HG03520 (cell line): Measurements from ENCODE around the gene MINDY1.

Source experiments
- ATAC-seq: cut with Tn5 transposase; IDR thresholded peaks from one replicate; pipeline ENCODE4 v1.9.1; 2021; ENCODE audit warnings: mild to moderate bottlenecking, moderate library complexity; ENCODE audit not compliant: unreplicated experiment

Gene MINDY1

DNA sequence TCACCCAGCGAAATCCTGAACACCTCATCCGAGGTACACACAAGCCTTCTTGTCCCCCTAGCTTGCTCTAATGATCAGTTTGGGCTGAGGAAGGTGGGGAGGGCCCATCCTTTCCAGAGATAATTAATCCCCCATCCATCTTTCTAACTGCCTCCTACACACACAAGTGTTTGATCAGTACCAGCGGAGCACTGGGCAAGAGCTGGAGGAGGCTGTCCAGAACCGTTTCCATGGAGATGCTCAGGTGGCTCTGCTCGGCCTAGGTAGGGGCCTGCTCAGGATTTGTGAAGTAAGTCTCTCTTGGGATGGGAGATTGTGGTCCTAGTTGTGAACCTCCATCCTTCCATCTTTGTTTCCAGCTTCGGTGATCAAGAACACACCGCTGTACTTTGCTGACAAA lies 18.8 kb downstream of the MINDY1 start:
- ATAC-seq: no peak

DNA sequence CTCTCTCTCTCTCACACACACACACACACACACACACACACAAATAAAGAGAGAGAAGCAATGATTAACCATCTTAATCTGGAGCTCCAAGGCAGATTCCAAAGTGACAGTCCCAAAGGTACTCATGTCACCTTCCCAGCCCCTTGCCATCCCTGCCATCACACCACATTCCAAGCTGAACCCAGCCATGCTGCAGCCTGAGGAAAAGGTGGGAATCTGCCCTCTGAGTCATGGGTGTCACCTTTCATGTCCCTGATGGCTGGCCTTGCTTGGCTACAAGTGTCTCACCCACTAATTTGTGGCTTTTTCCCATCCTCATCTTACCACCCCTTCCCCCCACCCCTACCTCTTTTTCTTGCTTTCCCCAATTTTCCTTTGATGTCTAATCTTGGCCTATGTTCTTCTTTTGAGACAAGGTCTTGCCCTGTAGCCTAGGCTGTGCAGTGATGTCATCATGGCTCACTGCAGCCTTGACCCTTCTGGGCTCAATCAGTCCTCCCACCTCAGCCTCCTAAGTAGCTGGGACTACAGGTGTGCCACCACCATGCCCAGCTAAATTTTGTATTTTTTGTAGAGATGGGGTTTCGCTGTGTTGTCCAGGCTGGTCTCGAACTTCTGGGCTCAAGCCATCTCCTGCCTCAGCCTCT lies 21.4 kb downstream of the MINDY1 start:
- no peak for ATAC-seq

DNA sequence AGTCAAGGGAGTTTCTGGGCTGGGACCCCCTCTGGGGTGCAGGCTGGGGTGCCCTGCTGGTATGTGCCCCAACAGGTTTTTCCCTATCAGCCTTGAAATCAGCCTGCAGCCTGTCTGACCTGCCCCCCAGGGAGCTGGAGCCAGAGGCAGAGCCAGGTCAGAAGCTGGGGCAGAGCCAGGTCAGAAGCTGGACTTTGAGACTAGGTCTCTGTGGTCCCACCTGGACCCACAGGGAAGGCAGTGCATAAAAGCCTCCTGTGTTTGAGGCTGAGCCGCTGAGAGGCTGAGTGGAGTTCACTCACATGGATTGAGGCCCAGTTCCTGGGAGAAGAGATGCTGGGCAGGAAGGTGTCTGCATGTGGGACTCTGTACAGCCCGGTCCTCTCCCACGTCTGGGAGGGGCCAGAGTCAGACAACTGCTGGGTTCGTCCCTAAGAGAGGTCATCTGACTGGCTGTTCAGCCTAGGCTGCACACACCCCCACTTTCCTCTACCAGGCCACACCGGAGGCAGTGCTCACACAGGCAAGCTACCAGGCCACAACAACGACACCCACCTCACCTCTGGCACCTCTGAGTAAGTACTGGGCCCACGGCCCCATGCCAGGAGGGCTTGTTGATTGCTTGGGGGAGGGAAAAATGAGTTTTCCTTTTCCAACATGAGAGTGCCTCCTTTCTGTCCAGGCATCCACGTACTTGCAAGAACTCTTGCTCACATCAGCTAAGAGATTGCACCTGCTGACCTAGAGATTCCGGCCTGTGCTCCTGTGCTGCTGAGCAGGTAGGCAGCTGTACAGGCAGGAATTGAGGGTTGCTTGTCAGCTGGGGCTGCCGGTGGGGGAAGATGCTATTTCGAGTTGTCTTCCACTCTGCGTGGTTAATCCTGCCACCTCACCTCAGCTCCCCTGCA lies 24.6 kb downstream of the MINDY1 start, which contains the start of gene ANXA9:
TSS of gene ANXA9 (plus strand) at position 488 of the 908 bp plus-strand sequence. CDS start 814 bp downstream, outside the sequence.
- no peak for ATAC-seq

DNA sequence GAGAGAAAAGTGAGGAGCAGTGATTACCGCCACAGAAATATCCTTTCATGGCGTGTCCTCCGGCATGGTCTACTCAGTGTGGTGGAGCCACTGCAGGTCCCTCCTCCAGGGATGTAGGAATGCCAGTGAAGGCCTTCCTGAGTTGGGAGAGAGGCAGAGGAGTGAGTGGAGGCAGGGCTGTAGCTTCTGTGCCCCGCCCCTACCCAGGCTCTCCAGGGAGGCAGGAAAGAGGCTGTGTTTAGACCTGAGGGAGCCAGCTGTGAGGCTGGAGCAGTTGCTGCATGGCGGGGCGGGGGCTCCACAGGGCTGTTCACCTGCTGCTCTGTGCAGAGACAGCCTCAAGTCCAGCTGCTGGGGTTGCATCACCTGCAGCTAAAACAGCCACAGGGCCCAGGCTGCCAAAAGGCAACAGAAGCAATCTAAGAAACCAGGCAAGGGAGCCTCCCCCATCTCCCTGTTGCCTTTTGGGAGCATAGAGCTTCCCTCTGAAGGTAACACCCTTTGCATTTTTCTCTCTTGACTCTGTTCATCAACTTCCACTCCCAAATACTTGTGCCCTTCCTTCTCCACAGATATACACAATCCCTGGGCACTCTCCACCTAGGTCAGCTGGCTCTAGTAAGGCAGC lies 25.4 kb downstream of the MINDY1 start:
- ATAC-seq: no peak

DNA sequence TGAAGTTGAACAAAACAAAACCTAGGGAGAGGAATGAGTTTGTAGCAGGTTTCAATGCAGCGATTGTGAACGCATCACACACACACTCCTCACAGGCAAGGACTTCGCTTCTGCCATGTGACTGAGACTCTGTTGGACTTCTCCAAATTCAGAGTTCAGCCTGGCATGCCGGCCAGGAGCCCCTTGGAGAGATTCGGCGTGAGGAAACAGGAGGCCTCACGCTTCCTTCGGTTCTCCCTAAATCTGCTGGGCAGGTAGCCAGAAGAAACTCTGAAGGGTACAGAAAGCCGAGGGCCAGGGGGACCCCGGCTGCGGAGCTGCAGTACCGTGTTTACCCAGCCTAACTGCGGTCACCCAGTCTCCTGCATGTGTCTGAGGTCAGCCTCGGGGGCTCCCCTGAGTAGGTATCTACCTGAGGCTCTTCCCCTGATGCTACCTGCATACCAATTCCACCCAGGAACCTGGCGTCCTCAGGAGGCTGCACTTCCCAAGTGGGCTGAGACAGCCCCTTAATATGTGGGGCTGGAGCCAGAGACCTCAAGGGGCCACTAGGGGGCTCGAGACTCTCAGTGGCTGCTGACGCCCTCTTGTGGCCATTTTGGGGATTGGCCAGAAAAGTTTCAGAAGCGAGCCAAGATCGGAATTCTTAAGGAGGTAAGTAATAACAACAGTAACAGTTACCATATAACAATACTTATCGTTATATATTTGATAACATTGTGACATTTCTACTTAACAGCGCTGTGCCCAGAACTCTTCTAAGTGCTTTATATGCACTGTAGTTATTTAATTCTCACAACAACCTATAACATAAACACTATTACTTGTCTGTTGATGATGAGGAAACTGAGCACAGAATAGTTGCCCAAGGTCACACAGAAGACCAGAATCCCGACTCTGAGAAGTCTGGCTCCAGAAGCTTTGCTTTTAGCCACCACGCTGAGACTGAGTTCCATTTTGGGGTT lies 27.3 kb downstream of the MINDY1 start:
- no peak for ATAC-seq

DNA sequence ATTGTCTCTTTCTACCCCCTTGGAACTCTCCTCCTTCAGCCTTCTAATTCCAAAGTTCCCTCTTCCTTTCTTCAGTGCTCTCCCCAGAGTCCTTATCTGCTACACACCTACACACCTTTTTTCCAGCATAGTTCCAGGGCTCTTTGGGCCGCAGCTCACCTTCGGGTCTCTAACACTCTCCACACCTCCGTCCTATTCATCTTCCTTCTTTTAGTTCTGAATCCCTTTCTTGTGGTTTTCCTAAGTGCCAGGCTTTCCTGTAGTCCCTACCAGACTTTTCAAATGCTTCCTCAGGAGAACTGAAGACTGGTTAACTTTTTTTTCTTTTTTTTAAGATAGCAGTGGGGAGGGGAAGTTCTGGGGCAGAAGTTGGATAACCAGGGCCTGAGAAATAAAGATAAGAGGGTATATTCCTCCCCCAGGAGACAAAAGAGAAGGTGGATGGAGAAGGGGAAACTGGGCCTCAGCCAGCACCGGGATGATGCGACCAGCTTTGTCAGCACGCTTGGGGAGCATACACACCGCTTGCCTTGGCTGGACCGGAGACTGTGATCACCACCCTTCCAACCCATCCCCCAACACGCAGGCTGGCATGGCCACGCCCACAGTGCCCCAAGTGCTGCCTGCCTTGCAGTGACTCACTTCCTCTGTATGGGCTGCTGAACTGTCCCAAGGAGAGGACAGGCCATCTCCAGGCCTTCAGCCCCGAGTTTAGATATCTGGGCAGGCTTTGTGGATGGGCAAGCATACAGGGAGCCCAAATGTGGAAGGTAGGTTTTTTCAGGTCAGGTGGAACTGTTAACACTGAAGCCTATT lies 29.6 kb downstream of the MINDY1 start:
- ATAC-seq: no peak

DNA sequence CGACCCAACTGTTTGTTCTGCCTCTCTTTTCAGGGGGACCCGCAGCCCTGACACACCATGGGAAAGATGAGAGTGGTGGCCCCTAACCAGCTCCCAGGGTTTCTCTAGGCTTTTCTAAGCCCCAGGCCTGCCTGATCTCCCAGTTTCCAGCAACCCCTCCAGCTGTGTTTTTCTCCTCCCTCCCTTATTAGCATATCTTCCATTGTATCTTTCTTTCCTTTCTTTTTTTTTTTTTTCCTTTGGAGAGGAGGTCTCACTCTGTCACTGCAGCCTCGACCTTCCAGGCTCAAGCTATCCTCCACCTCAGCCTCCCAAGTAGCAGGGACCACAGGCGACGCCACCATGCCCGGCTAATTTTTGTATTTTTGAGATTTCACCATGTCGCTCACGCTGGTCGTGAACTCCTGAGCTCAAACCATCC lies 30.3 kb downstream of the MINDY1 start:
- no peak for ATAC-seq

DNA sequence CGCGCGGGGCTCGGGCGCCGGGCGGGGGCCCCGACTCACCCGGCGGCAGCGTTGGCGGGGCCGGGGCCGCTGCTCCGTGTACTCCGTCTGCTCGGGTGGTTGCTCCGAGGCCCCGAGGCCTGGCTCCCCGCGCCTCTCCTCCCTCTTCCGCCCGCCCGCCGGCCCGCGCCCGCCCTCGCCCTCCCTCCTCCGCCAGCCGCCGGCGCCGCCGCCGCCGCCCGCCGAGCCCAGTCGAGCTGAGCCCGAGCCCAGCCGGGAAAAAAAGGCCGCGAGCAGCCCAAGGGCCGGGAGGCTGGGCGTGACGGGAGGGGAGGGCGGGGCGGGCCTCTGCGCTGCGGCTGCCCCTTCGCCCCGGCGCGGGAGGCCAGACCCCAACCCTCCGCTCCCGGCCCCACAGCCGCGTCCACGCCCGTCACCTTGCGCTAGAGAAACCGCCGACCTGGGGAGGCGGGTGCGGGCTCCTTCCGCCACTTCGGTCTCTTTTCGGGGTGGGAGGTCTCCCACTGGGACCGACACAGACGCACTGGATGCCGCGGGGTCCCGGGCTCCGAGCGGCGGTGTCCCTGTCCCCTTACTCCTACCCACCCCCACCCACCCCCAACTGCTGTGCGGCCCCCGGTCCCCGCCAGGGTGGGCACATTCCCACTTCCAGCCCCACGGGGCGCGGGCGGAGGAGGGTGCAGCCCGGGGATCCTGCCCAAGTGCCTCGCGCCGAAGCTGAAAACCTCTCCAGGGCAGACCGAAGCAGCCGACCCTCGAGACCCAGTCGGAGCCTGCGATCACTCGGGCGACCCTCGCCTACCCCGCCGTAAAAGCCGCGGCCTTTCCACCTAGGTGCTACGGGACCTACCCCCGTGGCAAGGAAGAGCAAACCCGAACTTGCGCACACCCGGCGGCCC lies 31.9 kb downstream of the MINDY1 start, which contains the start of gene CERS2:
TSS of gene CERS2 (minus strand) at position 256 of the 899 bp plus-strand sequence. CDS start 5,745 bp downstream, outside the sequence.
- peak; percentile 50 for ATAC-seq

DNA sequence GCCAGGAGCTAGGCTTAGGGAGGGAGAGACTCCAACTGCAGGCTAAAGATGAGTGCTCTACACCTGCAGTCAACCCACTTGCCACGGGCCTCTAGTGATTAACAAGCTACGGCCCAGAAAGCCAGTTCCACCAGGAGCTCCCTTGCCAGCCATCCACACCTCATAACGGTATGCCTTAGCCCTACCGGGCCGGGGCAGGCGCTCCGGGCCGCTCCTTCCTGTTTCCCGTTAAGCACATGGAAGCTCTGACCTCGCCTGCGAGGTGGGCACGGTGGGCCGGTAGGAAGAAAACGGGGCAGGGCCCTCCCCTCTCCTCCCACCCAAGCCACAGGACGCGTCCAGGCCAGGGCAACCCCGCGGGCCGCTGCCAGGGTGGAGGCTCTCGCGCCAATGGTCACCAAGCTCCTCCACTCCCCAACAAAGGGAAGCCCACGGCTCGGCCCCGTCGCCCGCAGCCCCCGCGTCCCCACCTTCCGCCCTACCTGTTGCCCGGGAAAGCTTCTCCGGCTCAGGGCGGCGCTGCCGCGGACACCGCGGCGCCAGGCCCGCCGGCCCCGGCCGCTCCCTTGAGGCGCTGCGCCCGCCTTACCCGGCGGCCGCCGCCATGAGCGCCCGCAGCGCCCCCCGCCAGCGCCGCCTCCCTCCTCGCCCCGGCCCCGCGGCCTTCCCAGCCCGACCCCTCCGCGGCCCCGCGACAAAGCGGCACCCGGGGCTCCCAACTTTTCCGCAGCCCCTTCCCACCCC lies 32.7 kb downstream of the MINDY1 start:
- peak; percentile 31 for ATAC-seq

DNA sequence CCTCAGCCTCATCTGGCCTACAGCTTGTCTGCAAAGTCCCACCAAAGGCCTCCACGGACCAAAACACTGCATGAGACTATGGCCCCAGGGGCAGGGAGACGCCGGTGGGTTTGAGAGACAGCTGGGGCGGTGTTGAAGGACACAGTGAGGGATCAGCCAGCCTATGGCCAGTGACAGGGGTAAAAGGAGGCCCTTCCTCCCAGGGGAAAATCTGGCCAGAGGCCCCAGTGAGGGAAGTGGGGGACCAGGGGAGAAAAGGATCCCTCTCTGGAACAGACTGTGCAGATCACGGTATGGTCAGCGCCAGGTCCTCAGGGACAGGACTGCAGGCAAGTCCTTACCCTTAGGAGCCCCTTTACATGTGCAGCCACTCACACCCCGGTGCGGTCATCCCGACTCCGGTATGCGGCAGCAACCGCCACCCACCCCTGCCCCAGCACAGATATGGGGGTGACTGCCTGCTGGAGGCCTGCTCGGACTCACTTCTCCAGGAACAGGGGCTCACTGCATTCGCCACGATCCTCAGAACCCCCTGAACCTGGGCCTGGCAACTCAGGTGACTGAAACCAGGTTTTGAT lies 33.4 kb downstream of the MINDY1 start:
- no peak for ATAC-seq

DNA sequence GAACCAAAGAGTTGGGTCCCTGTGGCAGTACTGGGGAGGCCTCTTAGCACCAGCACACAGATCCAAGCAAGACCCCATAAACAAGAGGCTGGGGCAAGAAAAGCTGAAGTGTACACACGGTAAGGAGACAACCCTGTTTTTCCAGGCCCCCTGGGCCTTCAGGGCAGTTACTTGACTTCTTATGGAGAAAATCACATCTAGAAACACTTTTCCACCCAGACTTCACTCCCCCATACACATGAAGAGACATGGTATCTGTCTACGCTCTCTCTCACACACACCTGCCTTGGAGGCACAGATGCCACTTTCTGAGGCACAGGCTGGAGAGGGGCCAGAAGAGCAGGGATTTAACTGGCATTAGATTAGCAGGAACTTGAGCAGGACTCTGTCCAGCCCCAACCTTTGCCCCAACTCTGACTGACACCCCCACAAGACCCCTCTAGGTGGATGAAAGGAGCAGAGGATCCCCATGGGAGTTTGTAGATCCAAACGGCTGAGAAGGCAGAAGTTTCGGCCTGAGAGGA lies 34.2 kb downstream of the MINDY1 start:
- no peak for ATAC-seq

DNA sequence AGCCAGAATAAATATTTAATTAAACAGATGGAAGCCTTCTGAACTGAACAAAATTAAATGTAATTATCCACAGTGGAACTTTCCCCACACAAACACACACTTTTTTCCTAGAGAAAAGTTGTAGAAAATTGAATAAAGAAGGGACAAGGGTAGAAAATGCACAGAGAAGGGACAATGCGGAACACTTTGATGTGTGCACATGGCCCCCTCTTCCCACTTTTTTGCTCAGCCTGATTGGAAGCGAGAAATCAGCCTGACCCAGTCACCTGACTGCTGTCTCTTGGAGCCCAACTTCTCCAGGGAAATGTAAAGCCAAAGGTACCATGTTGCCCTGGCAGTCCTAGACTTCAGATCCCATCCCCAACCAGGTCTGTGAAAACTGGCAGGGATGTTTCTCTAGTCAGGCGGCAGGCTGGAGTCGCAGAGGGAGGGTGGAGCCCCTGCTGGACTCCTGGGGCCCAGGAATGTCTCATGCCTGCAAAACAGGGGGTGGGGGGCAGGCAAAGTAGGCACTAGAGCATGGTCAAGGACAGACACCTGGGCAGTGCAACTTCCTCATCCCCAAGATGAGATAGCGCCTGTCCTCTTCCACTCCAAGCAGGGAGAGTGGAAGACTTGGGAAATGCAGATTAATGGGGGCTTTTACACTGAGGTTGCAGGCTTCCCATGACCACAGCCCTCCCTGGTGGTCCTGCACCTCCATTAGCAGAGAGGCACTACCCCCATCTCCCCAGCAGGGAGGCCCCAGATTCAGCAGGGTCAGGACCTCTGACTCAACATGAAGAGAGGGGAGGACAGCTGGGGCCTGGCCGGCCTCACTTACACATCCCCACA lies 34.9 kb downstream of the MINDY1 start:
- ATAC-seq: no peak

DNA sequence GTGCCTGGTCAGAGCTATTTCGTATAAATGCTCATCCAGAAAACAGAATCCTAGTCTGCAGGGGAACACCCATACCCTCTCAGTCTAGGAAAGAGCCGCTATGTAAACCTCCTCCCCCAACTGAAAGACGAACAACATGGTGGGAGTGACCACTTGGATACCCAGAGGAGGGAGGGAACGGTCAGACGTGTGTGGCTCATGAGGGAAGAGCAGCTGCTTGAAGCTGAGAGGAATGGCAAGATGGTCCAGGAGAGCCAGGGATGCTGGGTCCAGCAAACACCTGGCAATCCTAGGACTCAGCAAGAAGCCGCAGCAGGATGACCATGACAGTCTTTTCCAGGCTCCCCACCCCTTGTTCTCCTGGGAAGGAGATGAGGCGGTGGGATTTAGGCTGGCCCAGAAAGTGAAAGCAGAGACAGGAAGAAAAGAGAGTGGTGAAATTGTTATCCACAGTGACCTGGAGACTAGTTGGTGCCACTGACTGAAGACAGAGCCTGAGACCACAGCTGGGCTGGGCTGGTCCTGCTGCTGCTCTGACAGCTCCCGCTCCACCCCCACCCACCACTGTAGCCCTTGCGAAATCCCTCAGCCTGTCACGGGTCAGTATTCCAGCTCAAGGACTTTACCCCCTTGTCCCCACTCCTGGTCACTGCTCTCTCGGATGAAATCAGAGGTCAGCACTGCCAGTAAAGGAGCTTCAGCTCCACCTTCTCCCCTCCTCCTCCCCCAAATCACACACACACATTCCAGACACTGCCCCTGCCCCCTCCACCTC lies 35.7 kb downstream of the MINDY1 start:
- ATAC-seq: no peak

DNA sequence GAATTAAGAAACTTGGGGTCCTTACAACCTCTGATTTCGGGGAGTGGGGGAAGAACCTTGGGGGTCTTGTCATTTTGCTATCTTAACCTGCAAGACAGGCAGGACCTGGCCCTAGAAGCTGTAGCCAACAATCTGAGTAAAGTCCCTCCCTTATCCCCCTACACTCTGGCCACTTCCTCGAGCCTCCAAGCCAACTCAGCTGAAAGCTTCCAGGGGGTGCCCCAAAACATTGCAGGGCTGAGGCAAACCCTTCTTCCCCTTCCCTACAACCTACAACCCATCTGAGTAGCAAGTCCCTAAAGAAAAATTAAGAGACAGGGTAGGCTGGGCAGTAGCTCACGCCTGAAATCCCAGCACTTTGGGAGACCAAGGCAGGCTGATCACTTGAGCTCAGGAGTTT lies 37.1 kb downstream of the MINDY1 start:
- ATAC-seq: no peak

DNA sequence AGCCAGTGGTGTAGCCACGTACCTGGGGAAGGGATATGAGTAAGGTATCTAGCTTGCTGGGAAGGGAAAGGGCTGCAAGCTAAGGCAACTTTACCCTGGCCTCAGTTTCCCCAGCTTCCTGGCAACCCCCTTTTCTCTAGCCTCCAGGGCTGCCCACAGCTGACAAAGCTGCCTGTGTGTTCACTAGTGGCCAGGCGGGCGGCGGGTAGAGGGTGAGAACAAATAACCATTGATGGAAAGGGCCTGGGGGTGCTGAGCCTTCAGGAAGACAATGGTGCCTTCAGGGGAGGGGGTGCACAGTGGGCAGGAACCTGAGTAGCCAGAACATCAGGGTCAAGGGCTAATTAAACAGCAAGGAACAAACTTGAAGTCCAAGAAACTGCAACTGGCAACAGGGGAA lies 38.2 kb downstream of the MINDY1 start:
- ATAC-seq: no peak

DNA sequence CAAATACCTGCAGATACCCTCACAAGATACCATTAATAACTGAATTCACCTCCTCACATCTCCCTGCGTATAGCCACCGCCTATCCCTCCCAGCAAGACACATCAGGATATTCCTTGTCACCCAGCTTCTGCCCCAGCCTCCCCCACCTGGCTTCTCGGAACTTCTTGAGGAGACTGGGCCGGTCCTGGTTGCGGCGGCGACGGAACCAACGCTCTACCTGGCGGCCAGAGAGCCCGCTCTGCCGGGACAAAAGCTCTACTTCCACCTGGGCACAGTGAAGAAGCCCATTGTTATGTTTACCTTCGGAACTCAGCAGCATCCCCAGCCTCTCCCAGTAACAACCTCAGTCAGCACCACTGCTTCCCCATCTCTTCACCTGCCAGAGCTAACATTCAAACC lies 38.8 kb downstream of the MINDY1 start:
- no peak for ATAC-seq
